Measurements from ENCODE around the gene HSD17B8.

- TF ChIP-seq, protein P1, sequence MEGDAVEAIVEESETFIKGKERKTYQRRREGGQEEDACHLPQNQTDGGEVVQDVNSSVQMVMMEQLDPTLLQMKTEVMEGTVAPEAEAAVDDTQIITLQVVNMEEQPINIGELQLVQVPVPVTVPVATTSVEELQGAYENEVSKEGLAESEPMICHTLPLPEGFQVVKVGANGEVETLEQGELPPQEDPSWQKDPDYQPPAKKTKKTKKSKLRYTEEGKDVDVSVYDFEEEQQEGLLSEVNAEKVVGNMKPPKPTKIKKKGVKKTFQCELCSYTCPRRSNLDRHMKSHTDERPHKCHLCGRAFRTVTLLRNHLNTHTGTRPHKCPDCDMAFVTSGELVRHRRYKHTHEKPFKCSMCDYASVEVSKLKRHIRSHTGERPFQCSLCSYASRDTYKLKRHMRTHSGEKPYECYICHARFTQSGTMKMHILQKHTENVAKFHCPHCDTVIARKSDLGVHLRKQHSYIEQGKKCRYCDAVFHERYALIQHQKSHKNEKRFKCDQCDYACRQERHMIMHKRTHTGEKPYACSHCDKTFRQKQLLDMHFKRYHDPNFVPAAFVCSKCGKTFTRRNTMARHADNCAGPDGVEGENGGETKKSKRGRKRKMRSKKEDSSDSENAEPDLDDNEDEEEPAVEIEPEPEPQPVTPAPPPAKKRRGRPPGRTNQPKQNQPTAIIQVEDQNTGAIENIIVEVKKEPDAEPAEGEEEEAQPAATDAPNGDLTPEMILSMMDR (IDR thresholded peaks at IDR 0.05): no peak
- no peak for TF ChIP-seq EZH2 (IDR thresholded peaks at IDR 0.05; ENCODE audit: borderline replicate concordance, insufficient read depth, low read depth, low read length, poor library complexity, severe bottlenecking)
Observed at GRCh38 chr6:33237741-33238140, 33.3 kb downstream of the HSD17B8 start.

All from B cell (primary cell).